Transverse colon (tissue), 4 donors: ENCODE measurements around the gene SLIT3. TPM values are rescaled to one million over a fixed set of nuclear protein-coding genes. Genes with fewer than 3 reads are reported as not detected.

ENCODE experiments used
- DNase-seq: peaks from one replicate; pipeline ENCODE4 v3.0.0-alpha.2; 2019
- H3K27ac ChIP-seq, 4 donors: fragments of 200-600 bp; sonication (generic); 2 replicates each; pipeline ENCODE4 v1.5.1; 2016 to 2018; ENCODE audit warnings: inconsistent platforms in 4 of 4
- H3K27me3 ChIP-seq: fragments of 200-600 bp; sonication (generic); 2 replicates; pipeline ENCODE4 v1.5.1; 2017; ENCODE audit warnings: inconsistent platforms
- H3K36me3 ChIP-seq, 4 donors: fragments of 200-600 bp; sonication (generic); 2 replicates each; pipeline ENCODE4 v1.5.1; 2017 to 2019; ENCODE audit warnings: inconsistent platforms in 4 of 4
- H3K4me1 ChIP-seq, 4 donors: fragments of 200-600 bp; sonication (generic); 2 replicates each; pipeline ENCODE4 v1.5.1; 2017 to 2020; ENCODE audit warnings: inconsistent platforms in 4 of 4
- H3K4me3 ChIP-seq, 4 donors: fragments of 200-600 bp; sonication (generic); 1 replicate in 1 of 4; 2 replicates in 3 of 4; pipeline versions ENCODE4 v1.5.1 to v1.6.1; 2017 to 2019; ENCODE audit warnings: inconsistent platforms in 4 of 4
- H3K9me3 ChIP-seq, 2 donors: fragments of 200-600 bp; sonication (generic); 2 replicates each; pipeline ENCODE4 v1.5.1; 2017 to 2019; ENCODE audit warnings: inconsistent platforms in 2 of 2
- CTCF ChIP-seq, 5 experiments: fragments of 200-600 bp in 3 of 5; fragments of 450-650 bp in 2 of 5; sonication (generic) in 3 of 5; IDR thresholded peaks; 1 replicate in 2 of 5; 2 replicates in 3 of 5; pipeline ENCODE4 v1.5.1; 2016 to 2017; ENCODE audit warnings: antibody characterized with exemption in 5 of 5, inconsistent platforms in 3 of 5, mild to moderate bottlenecking in 2 of 5, moderate library complexity in 1 of 5
- EP300 ChIP-seq: sonication (generic); formaldehyde crosslinking; IDR thresholded peaks from one replicate; pipeline ENCODE4 v1.6.1; 2017; ENCODE audit warnings: antibody characterized with exemption, low read depth
- POLR2A ChIP-seq: fragments of 450-650 bp; IDR thresholded peaks from one replicate; pipeline ENCODE4 v1.6.1; 2016; ENCODE audit warnings: antibody characterized with exemption, mild to moderate bottlenecking, moderate library complexity
- POLR2AphosphoS5 ChIP-seq, 3 donors: sonication (generic); formaldehyde crosslinking; IDR thresholded peaks; one replicate each; pipeline ENCODE4 v1.6.1; 2016; ENCODE audit warnings: antibody characterized with exemption in 3 of 3
- WGBS, 2 donors: methylation state at CpG; one replicate each; pipeline ENCODE4 v1.1.5; 2018; ENCODE audit warnings: low coverage in 1 of 2; 5-methylcytosine and 5-hydroxymethylcytosine counted together
- in situ Hi-C, 4 donors: fragments of 200-750 bp; cut with MboI; loops; one replicate each; pipeline versions ENCODE4 v1.15.0 to v1.15.1; 2017; ENCODE audit warnings: low sequenced_read_pairs in 3 of 4, low pct_ligation_motif_present in 1 of 4, low pct_unique_long_range_greater_than_20kb in 1 of 4
- intact Hi-C: fragments of 100-400 bp; cut with DNase I; formaldehyde crosslinking; loops from one replicate; pipeline ENCODE4 v1.15.1; 2023; ENCODE audit warnings: low total_unique reads
- total RNA-seq, 4 donors: library from RNA; depleted of rRNA; stranded (reverse); fragments of >200 nt; gene quantifications; one replicate each; pipeline ENCODE4 v1.1.0, GENCODE V29; 2016

The SLIT3 gene
- total RNA-seq, 4 donors from 2014 or later = 6.7 to 60.5 (median 9.6) TPM

- 24 to 43% methylated on average over 1 of the region's 1 CpG for WGBS, 2 donors
- no peaks in the 10 kb centered on the region for H3K36me3 ChIP-seq
These were observed 168.7 kb downstream of the SLIT3 start for GRCh38 chr5:169132302-169132660.

GRCh38 chr5:169131616-169132301, 169.2 kb downstream of the SLIT3 start:
- Histone ChIP-seq H3K4me1 (no peaks in the 10 kb centered on the region), H3K27ac (no peak overlapping the region), H3K27me3 (no peaks in the 10 kb centered on the region), H3K9me3 (no peaks in the 10 kb centered on the region), H3K4me3 (no peak overlapping the region), H3K36me3 (no peaks in the 10 kb centered on the region)
- intact Hi-C loops = loop anchor here (10.0 kb wide), 1 partner anchor 447 kb away; no protein-coding TSS in a partner anchor
- in situ Hi-C loops = no loop called here
- no peak for DNase-seq
- TF ChIP-seq POLR2AphosphoS5 (IDR thresholded peaks at IDR 0.05) (no peak), CTCF (IDR thresholded peaks at IDR 0.05) (no peak), POLR2A (no peak), EP300 (no peak)
- WGBS, 2 donors = 53 to 59% methylated on average over 4 of the region's 4 CpGs

More at GRCh38 chr5:169132302-169132660, 168.7 kb downstream of the SLIT3 start:
- DNase-seq = no peak
- Histone ChIP-seq H3K4me1 (no peaks in the 10 kb centered on the region), H3K4me3 (no peak overlapping the region), H3K27ac (no peak overlapping the region), H3K27me3 (no peaks in the 10 kb centered on the region), H3K9me3 (no peaks in the 10 kb centered on the region)
- in situ Hi-C loops = no loop called here
- TF ChIP-seq EP300 (no peak), POLR2A (no peak), CTCF (IDR thresholded peaks at IDR 0.05) (no peak), POLR2AphosphoS5 (IDR thresholded peaks at IDR 0.05) (no peak)
- intact Hi-C loops = loop anchor here (10.0 kb wide), 1 partner anchor 447 kb away; no protein-coding TSS in a partner anchor

GRCh38 chr5:169128679-169129078, 172.3 kb downstream of the SLIT3 start:
- in situ Hi-C loops = no loop called here
- Histone ChIP-seq H3K27ac (no peak overlapping the region), H3K27me3 (no peaks in the 10 kb centered on the region), H3K4me3 (no peak overlapping the region), H3K4me1 (no peaks in the 10 kb centered on the region), H3K9me3 (no peaks in the 10 kb centered on the region), H3K36me3 (no peaks in the 10 kb centered on the region)
- no peak for TF ChIP-seq POLR2AphosphoS5 (IDR thresholded peaks at IDR 0.05)
- no peak for DNase-seq
- intact Hi-C loops = no loop called here
- WGBS, 2 donors = 79 to 89% methylated on average over 2 to 9 of the region's 9 CpGs

- TF ChIP-seq EP300 (no peak), CTCF (IDR thresholded peaks at IDR 0.05) (no peak), POLR2AphosphoS5 (IDR thresholded peaks at IDR 0.05) (no peak), POLR2A (no peak)
- H3K9me3 ChIP-seq = no peaks in the 10 kb centered on the region
- DNase-seq = no peak
- no peak overlapping the region for H3K4me3 ChIP-seq
- WGBS, 2 donors = 63 to 67% methylated on average over 2 to 4 of the region's 4 CpGs
- no peaks in the 10 kb centered on the region for H3K27me3 ChIP-seq
- in situ Hi-C loops = no loop called here
- no peak overlapping the region for H3K27ac ChIP-seq
- H3K36me3 ChIP-seq = no peaks in the 10 kb centered on the region
- H3K4me1 ChIP-seq = no peaks in the 10 kb centered on the region
- intact Hi-C loops = no loop called here
These were observed 173.5 kb downstream of the SLIT3 start for GRCh38 chr5:169127431-169127830.
